ENCODE data around the gene MAP6. TPM values are rescaled to one million over a fixed set of nuclear protein-coding genes. Genes with fewer than 3 reads are reported as not detected.

Gene MAP6
- total RNA-seq, 1 donor from 2014 or later, result 6.0 TPM

DNA sequence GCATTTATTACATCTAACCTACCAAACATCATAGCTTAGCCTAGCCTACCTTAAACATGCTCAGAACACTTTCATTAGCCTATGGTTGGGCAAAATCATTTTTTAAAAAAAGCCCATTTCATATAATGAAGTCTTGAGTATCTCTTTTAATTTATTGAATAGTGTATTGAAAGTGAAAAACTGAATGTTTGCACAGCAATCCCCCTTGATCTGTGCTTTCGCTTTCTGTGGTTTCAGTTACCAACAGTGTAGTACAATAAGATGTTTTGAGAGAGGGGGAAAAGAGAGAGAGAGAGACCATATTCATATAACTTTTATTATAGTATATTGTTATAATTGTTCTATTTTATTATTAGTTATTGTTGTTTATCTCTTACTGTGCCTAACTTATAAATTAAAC lies 8.4 kb upstream of the MAP6 start:
- no peak for DNase-seq (ENCODE audit: low spot score, unreplicated experiment)
- no peaks in the 10 kb centered on the region for H3K4me1 Mint-ChIP-seq (ENCODE audit: low read depth)
- H3K9me3 Mint-ChIP-seq (ENCODE audit: low read depth), result peaks cover 4% of the 10 kb centered on the region
- H3K27ac Mint-ChIP-seq, result no peak overlapping the region
- H3K36me3 Mint-ChIP-seq (ENCODE audit: insufficient read depth), result no peaks in the 10 kb centered on the region
- no peak overlapping the region for H3K4me3 Mint-ChIP-seq (ENCODE audit: low read depth)
- H3K27me3 Mint-ChIP-seq, result peaks cover 34% of the 10 kb centered on the region
- TF ChIP-seq, protein P1, sequence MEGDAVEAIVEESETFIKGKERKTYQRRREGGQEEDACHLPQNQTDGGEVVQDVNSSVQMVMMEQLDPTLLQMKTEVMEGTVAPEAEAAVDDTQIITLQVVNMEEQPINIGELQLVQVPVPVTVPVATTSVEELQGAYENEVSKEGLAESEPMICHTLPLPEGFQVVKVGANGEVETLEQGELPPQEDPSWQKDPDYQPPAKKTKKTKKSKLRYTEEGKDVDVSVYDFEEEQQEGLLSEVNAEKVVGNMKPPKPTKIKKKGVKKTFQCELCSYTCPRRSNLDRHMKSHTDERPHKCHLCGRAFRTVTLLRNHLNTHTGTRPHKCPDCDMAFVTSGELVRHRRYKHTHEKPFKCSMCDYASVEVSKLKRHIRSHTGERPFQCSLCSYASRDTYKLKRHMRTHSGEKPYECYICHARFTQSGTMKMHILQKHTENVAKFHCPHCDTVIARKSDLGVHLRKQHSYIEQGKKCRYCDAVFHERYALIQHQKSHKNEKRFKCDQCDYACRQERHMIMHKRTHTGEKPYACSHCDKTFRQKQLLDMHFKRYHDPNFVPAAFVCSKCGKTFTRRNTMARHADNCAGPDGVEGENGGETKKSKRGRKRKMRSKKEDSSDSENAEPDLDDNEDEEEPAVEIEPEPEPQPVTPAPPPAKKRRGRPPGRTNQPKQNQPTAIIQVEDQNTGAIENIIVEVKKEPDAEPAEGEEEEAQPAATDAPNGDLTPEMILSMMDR (IDR thresholded peaks at IDR 0.05; ENCODE audit: unreplicated experiment), result no peak

DNA sequence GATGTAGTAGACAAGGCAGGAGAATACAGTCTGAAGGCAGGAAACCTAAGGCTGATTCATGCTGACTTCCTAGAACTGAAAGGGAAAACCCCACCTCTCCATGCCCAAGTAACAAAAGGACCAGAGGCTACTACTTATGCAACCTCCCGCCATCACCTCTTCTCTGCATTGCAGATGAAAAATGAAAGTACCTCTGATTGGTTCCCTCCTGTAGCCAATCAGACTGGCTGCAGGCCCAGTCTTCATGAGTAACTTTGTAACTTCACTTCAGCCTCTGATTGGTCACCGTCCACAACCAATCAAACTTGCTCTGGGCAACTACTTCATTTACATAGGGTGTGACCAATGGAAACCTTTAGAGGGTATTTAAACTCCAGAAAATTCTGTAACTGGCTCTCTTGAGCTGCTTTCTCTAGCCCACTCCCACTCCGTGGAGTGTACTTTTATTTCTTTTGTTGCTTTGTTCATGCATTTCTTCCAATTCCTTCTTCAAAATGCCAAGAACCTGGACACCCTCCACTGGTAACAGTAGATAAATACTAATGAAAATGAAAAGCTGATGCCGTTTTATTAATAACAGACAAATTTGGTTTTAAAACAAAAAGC lies 5.2 kb upstream of the MAP6 start:
- H3K4me3 Mint-ChIP-seq (ENCODE audit: low read depth), result no peak overlapping the region
- H3K9me3 Mint-ChIP-seq (ENCODE audit: low read depth), result peaks cover 4% of the 10 kb centered on the region
- peaks cover 63% of the 10 kb centered on the region for H3K27me3 Mint-ChIP-seq
- TF ChIP-seq, protein P1 (IDR thresholded peaks at IDR 0.05; ENCODE audit: unreplicated experiment), result no peak
- no peak overlapping the region for H3K27ac Mint-ChIP-seq
- H3K4me1 Mint-ChIP-seq (ENCODE audit: low read depth), result no peaks in the 10 kb centered on the region
- no peak for DNase-seq (ENCODE audit: low spot score, unreplicated experiment)
- H3K36me3 Mint-ChIP-seq (ENCODE audit: insufficient read depth), result no peaks in the 10 kb centered on the region

GRCh38 chr11:75667831-75668450 lies 897 bp downstream of the MAP6 start:
- TF ChIP-seq, protein P1 (IDR thresholded peaks at IDR 0.05; ENCODE audit: unreplicated experiment), result no peak
- Mint-ChIP-seq H3K27ac (peak overlapping the region; percentile 66), H3K36me3 (ENCODE audit: insufficient read depth) (no peaks in the 10 kb centered on the region), H3K4me3 (ENCODE audit: low read depth) (peak overlapping the region; percentile 65), H3K27me3 (peaks cover 82% of the 10 kb centered on the region), H3K4me1 (ENCODE audit: low read depth) (peaks cover 4% of the 10 kb centered on the region), H3K9me3 (ENCODE audit: low read depth) (no peaks in the 10 kb centered on the region)
- peak; percentile 56 for DNase-seq (ENCODE audit: low spot score, unreplicated experiment)

- Mint-ChIP-seq H3K27ac (peak overlapping the region; percentile 11), H3K36me3 (ENCODE audit: insufficient read depth) (no peaks in the 10 kb centered on the region), H3K4me3 (ENCODE audit: low read depth) (peak overlapping the region; percentile 62), H3K9me3 (ENCODE audit: low read depth) (no peaks in the 10 kb centered on the region), H3K27me3 (peaks cover 76% of the 10 kb centered on the region), H3K4me1 (ENCODE audit: low read depth) (peaks cover 4% of the 10 kb centered on the region)
- TF ChIP-seq, protein P1 (IDR thresholded peaks at IDR 0.05; ENCODE audit: unreplicated experiment), result peak; percentile 25
- no peak for DNase-seq (ENCODE audit: low spot score, unreplicated experiment)
Observed at GRCh38 chr11:75667255-75667830, 1.5 kb downstream of the MAP6 start.

DNA sequence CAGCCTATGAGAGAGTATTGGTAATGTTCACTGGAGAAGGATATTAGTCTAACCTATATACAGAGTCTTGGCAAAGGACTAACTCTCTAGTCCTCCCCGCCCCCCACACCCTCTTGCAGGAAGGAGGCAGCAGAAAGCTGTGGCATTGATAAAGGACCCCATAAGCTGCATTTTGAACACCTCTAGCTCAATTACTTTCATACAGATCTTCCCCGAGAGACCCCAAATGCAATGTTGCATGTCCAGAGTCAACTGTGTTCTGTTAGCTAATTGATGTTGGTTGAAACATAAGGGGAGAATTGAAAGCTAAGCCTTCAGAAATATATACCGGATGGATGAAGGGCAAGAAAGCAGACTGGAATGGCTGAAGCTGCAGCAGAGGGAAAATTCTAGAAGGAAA lies 2.8 kb downstream of the MAP6 start:
- Mint-ChIP-seq H3K27ac (no peak overlapping the region), H3K4me1 (ENCODE audit: low read depth) (peaks cover 4% of the 10 kb centered on the region), H3K27me3 (peaks cover 63% of the 10 kb centered on the region), H3K4me3 (ENCODE audit: low read depth) (no peak overlapping the region), H3K9me3 (ENCODE audit: low read depth) (no peaks in the 10 kb centered on the region), H3K36me3 (ENCODE audit: insufficient read depth) (no peaks in the 10 kb centered on the region)
- TF ChIP-seq, protein P1 (IDR thresholded peaks at IDR 0.05; ENCODE audit: unreplicated experiment), result no peak
- DNase-seq (ENCODE audit: low spot score, unreplicated experiment), result no peak
